ENCODE measurements around the gene PMM2.

- TF ChIP-seq CTCF (conservative IDR thresholded peaks at IDR 0.05; ENCODE audit: low read depth, low read length) (no peak), EZH2 (IDR thresholded peaks at IDR 0.05; ENCODE audit: low read length, unreplicated experiment) (no peak)
Observed at GRCh38 chr16:8866118-8866883, 68.7 kb downstream of the PMM2 start.
